ENCODE data around the gene EXT2. TPM values are rescaled to one million over a fixed set of nuclear protein-coding genes. Genes with fewer than 3 reads are reported as not detected.

EXT2 gene
- polyA plus RNA-seq, 1 donor from 2014 or later = 77.5 TPM

- Histone ChIP-seq H3K27ac (ENCODE audit: low read length) (no peak overlapping the region), H3F3A (ENCODE audit: insufficient read depth, low read length, poor library complexity, severe bottlenecking) (no peaks in the 10 kb centered on the region), H3K9ac (ENCODE audit: low read length) (no peak overlapping the region), H3K4me2 (ENCODE audit: low read length) (no peak overlapping the region), H4K20me1 (ENCODE audit: insufficient read depth) (no peaks in the 10 kb centered on the region), H3K27me3 (ENCODE audit: insufficient read depth, low read depth, low read length) (no peaks in the 10 kb centered on the region), H3K36me3 (ENCODE audit: insufficient read depth, low read length) (no peaks in the 10 kb centered on the region), H3K9me2 (ENCODE audit: insufficient read depth, low read length) (no peaks in the 10 kb centered on the region), H2AFZ (ENCODE audit: low read depth, low read length) (no peak overlapping the region), H3K4me3 (ENCODE audit: low read length) (no peak overlapping the region), H3K79me2 (replicated peaks; ENCODE audit: insufficient read depth, low read length) (no peaks in the 10 kb centered on the region), H3K9me3 (ENCODE audit: low read length) (no peaks in the 10 kb centered on the region)
- no peak for TF ChIP-seq MXI1 (conservative IDR thresholded peaks at IDR 0.05; ENCODE audit: poor library complexity, severe bottlenecking)
- no peak for TF ChIP-seq EP300 (conservative IDR thresholded peaks at IDR 0.05; ENCODE audit: poor library complexity, severe bottlenecking)
- no peak for TF ChIP-seq RAD21 (conservative IDR thresholded peaks at IDR 0.05)
- TF ChIP-seq SMC3 (conservative IDR thresholded peaks at IDR 0.05; ENCODE audit: poor library complexity) = no peak
- TF ChIP-seq, protein P1, sequence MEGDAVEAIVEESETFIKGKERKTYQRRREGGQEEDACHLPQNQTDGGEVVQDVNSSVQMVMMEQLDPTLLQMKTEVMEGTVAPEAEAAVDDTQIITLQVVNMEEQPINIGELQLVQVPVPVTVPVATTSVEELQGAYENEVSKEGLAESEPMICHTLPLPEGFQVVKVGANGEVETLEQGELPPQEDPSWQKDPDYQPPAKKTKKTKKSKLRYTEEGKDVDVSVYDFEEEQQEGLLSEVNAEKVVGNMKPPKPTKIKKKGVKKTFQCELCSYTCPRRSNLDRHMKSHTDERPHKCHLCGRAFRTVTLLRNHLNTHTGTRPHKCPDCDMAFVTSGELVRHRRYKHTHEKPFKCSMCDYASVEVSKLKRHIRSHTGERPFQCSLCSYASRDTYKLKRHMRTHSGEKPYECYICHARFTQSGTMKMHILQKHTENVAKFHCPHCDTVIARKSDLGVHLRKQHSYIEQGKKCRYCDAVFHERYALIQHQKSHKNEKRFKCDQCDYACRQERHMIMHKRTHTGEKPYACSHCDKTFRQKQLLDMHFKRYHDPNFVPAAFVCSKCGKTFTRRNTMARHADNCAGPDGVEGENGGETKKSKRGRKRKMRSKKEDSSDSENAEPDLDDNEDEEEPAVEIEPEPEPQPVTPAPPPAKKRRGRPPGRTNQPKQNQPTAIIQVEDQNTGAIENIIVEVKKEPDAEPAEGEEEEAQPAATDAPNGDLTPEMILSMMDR (IDR thresholded peaks at IDR 0.05; ENCODE audit: poor library complexity, severe bottlenecking) = no peak
- no peak for TF ChIP-seq TAF1 (IDR thresholded peaks at IDR 0.05; ENCODE audit: low read depth)
- no peak for TF ChIP-seq POLR2AphosphoS5 (IDR thresholded peaks at IDR 0.05)
- TF ChIP-seq, protein P2, sequence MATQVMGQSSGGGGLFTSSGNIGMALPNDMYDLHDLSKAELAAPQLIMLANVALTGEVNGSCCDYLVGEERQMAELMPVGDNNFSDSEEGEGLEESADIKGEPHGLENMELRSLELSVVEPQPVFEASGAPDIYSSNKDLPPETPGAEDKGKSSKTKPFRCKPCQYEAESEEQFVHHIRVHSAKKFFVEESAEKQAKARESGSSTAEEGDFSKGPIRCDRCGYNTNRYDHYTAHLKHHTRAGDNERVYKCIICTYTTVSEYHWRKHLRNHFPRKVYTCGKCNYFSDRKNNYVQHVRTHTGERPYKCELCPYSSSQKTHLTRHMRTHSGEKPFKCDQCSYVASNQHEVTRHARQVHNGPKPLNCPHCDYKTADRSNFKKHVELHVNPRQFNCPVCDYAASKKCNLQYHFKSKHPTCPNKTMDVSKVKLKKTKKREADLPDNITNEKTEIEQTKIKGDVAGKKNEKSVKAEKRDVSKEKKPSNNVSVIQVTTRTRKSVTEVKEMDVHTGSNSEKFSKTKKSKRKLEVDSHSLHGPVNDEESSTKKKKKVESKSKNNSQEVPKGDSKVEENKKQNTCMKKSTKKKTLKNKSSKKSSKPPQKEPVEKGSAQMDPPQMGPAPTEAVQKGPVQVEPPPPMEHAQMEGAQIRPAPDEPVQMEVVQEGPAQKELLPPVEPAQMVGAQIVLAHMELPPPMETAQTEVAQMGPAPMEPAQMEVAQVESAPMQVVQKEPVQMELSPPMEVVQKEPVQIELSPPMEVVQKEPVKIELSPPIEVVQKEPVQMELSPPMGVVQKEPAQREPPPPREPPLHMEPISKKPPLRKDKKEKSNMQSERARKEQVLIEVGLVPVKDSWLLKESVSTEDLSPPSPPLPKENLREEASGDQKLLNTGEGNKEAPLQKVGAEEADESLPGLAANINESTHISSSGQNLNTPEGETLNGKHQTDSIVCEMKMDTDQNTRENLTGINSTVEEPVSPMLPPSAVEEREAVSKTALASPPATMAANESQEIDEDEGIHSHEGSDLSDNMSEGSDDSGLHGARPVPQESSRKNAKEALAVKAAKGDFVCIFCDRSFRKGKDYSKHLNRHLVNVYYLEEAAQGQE (IDR thresholded peaks at IDR 0.05; ENCODE audit: borderline replicate concordance) = no peak
- no peak for TF ChIP-seq EZH2 (IDR thresholded peaks at IDR 0.05; ENCODE audit: borderline replicate concordance, insufficient read depth, low read length, poor library complexity, severe bottlenecking)
These were observed 182.0 kb downstream of the EXT2 start for GRCh38 chr11:44277196-44278090.

GRCh38 chr11:44279483-44279882, 184.0 kb downstream of the EXT2 start:
- Histone ChIP-seq H3K36me3 (ENCODE audit: insufficient read depth, low read length) (no peaks in the 10 kb centered on the region), H3F3A (ENCODE audit: insufficient read depth, low read length, poor library complexity, severe bottlenecking) (no peaks in the 10 kb centered on the region), H3K4me3 (ENCODE audit: low read length) (no peak overlapping the region), H4K20me1 (ENCODE audit: insufficient read depth) (no peaks in the 10 kb centered on the region), H3K79me2 (replicated peaks; ENCODE audit: insufficient read depth, low read length) (no peaks in the 10 kb centered on the region), H3K27ac (ENCODE audit: low read length) (no peak overlapping the region), H3K4me2 (ENCODE audit: low read length) (no peak overlapping the region), H3K9ac (ENCODE audit: low read length) (no peak overlapping the region), H3K9me3 (ENCODE audit: low read length) (no peaks in the 10 kb centered on the region), H2AFZ (ENCODE audit: low read depth, low read length) (no peak overlapping the region), H3K27me3 (ENCODE audit: insufficient read depth, low read depth, low read length) (no peaks in the 10 kb centered on the region), H3K9me2 (ENCODE audit: insufficient read depth, low read length) (no peaks in the 10 kb centered on the region)
- TF ChIP-seq, protein P2 (IDR thresholded peaks at IDR 0.05; ENCODE audit: borderline replicate concordance) = no peak
- TF ChIP-seq RAD21 (conservative IDR thresholded peaks at IDR 0.05) (no peak), EP300 (conservative IDR thresholded peaks at IDR 0.05; ENCODE audit: poor library complexity, severe bottlenecking) (no peak)
- TF ChIP-seq, protein P1 (IDR thresholded peaks at IDR 0.05; ENCODE audit: poor library complexity, severe bottlenecking) = no peak

All from neural cell (in vitro differentiated cells).